ENCODE results near the gene POTEJ.
"Not testable (repeated sequence)": the region's sequence is repeated elsewhere in the genome, so short reads cannot be mapped to it uniquely, and the experiment has no call there.

The POTEJ gene

DNA sequence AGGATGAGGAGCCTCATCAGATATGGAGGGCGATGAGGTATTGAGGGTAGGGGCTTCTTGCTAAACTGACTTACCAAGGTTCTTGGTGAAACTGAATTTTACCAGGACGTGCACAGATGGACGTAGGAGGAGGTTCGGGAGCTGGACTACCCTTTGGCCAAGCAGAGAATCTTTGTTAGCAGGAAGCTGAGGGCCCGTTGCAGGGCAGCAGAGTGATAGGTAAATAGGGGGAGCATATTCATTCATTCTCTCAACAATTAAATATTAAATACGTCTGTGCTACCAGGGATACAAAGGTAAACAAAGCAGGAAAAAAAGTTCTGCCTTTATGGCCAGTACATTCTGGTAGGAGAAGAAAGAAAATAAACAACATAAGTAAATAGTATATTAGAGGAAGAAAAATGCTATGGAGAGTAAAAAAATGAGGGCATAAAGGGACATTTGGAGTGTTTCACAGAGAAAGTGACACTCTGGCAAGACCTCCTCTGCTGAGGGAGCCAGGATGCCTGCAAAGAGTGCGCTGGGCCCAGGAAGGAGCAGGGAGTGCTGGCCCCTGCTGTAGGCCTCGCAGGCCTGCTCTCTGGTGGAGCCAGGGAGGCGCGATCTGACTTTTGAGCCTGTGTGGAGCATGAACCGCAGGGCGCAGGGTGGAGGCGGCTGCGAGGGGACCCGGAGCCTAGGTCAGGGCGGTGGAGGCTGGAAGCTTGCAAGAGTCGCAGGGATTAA is 2.8 kb upstream of the POTEJ start:
- DNase-seq, result not testable (repeated sequence)

DNA sequence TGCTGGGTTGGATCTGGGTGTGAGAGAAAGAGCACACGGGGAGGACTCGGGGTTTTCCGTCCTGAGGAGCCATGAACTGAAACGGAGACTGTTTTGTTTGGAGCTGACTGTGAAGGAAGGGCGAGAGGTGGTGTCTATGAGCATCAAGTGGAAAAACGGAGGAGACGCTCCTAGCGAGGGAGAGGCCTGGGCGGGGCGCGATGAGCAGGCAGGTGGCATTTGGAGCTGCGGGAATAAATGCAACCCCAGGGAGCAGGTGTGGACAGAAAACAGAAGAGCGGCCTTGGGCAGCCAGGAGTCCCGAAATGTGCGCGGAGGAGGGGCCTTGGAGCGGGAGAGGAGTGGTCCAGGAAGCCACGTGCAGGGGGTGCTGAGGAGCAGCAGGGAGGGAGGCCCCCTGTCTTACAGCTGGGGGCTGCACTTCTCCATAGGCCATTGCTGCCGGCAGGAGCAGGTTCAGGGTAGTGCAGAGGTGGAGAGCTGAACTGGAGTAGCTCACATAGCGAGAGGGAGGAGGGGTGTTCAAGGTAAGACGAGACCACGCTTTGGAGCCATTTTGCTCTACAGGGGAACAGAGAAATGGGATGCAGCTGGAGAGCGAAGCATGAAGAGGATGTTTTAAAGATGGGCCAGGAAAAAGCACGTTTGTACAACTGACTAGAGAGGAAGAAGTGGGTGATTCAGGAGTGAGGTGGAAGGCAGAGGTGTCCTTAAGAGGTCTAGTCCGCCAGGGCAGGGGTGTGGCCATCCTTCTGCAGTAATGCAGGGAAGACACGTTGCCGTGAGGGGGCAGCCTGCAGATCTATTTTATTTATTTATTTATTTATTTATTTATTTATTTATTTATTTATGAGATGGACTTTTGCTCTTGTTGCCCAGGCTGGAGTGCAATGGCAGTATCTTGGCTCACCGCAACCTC is 2.0 kb upstream of the POTEJ start:
- not testable (repeated sequence) for DNase-seq

DNA sequence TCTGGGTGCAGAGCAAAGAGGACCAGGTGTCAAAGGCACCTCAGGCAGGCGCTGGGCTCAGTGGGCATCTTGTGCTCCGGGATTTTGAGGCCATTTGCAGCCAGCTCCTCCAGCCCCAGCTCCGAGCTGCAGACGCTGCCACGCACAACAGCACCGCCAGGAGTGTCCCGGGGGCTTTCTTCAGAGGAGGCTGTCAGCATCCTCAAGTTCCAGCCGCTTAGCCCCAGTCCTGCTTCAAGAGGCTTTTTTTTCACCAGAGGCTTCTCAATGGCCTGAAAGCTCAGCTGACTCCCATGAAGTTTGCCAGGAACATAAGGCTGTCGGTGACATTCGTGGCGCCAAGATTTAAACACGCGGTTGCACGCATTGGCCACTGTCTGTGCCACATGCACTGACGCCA is 754 bp upstream of the POTEJ start:
- not testable (repeated sequence) for DNase-seq

DNA sequence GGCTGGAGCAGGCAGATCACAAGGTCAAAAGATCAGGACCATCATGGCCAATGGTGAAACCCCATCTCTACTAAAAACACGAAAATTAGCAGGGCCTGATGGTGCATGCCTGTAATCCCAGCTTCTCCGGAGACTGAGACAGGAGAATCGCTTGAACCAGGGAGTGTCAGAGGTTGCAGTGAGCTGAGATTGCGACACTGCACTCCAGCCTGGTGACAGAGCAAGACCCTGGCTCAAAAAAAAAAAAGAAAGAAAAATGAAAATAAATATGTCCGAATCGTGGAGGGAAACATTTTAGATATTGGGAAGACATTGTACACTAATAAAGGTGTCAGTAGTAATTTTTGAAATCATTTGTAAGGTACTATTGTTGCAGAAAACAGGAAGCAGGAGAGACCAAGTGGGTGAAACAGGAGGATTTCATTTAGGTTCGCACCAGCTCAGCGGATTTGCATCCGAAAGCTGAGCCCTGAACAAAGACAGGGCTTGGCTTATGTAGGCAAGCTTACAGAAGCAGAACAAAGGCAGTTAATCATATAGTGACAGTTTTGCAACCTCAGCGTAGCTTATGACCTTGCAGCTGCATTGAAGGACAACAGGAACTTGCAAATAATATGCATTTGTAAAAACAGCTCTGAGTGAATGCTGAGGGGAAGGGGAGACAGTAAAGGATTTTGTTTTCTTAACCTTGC is 17.7 kb downstream of the POTEJ start:
- not testable (repeated sequence) for DNase-seq

- not testable (repeated sequence) for DNase-seq
Measured at GRCh38 chr2:130638973-130639372, 27.7 kb downstream of the POTEJ start.

GRCh38 chr2:130641688-130642087 is 30.4 kb downstream of the POTEJ start:
- not testable (repeated sequence) for DNase-seq

DNA sequence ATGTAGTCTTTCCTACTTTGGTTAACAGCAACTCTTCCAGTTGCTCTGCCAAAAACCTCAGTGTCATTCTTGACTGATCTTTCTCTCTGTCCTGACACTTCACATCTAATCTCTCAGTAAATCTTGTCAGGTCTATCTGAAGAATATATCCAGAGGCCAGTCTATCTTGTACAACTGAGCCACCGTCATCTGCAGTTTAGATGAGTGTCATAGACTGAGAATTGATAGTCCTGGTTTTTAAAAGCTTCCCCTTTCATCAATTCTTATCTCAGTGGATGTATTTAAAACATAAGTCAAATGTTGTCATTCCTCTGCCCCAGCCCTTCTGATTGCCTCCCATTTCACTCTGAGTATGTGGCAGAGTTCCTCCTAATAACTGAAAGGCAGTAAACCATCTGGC is 38.0 kb downstream of the POTEJ start:
- DNase-seq, result not testable (repeated sequence)

DNA sequence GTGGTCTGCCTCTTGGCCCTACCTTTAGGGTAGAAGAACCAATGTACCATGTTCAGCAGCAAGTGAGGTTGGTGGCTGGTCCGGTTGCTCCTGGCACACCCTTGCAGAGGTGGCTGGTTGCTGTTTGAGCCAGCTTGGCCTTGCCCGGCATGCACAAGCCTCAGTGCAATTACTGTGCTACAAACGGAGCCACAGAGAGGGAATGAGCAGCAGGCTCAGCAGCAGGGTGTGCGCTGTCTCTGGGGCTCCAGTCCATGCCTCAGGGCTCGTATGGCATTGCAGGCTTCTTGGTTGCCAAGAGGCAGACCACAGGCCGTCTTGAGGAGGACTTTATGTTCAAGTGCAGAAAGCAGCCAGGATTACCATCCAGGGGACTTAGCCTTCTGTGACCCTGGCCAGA is 53.3 kb downstream of the POTEJ start:
- DNase-seq, result not testable (repeated sequence)

- DNase-seq, result not testable (repeated sequence)
Measured at GRCh38 chr2:130665596-130665995, 54.4 kb downstream of the POTEJ start.

DNA sequence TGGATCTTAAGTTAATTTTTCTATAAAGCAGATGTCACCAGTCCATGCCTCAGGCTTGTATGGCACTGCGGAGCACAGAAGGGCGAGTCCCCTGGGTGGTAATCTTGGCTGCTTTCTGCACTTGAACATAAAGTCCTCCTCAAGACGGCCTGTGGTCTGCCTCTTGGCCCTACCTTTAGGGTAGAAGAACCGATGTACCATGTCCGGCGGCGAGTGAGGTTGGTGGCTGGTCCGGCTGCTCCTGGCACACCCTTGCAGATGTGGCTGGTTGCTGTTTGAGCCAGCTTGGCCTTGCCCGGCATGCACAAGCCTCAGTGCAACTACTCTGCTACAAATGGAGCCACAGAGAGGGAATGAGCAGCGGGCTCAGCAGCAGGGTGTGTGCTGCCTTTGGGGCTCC is 56.3 kb downstream of the POTEJ start:
- not testable (repeated sequence) for DNase-seq

DNA sequence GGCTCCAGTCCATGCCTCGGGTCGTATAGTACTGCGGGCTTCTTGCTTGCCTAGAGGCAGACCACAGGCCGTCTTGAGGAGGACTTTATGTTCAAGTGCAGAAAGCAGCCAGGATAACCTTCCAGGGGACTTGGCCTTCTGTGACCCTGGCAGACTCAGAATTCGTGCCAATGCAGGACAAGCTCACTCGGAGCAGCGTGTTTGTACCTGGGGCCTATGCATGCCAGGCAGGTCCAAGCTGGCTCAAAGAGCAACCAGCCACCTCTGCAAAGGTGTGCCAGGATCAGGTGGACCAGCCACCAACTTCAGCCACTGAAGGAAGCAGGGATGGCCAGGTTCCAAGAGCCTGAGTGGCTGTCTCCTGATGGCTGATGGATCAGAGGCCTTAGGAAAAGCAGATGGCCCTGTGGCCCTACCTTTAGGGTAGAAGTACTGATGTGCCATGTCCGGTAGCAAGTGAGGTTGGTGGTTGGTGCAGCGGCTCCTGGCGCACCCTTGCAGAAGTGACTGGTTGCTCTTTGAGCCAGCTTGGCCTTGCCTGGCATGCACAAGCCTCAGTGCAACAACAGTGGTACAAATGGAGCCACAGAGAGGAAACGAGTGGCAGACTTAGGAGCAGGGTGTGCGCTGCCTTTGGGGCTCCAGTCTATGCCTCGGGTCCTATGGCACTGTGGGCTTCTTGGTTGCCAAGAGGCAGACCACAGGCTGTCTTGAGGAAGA is 58.9 kb downstream of the POTEJ start:
- not testable (repeated sequence) for DNase-seq

- not testable (repeated sequence) for DNase-seq
Measured at GRCh38 chr2:130692041-130692770, 81.0 kb downstream of the POTEJ start.

GRCh38 chr2:130693474-130693873 is 82.2 kb downstream of the POTEJ start:
- DNase-seq, result not testable (repeated sequence)

GRCh38 chr2:130703250-130703649 is 92.0 kb downstream of the POTEJ start:
- not testable (repeated sequence) for DNase-seq

All from COR-L47 (cell line).